Natural killer cell (primary cell): ENCODE data around the gene PLLP. TPM values are rescaled to one million over a fixed set of nuclear protein-coding genes. Genes with fewer than 3 reads are reported as not detected.

ENCODE experiments used
- ATAC-seq, 3 donors: fragments of 150-1000 bp in 2 of 3; fragments of 200-7000 bp in 1 of 3; cut with Tn5 transposase; 1 replicate in 1 of 3; 2 replicates in 2 of 3; pipeline ENCODE4 v1.10.0; 2021; ENCODE audit warnings: mild to moderate bottlenecking in 2 of 3, moderate library complexity in 2 of 3
- DNase-seq, 2 donors: peaks; one replicate each; pipeline versions ENCODE4 v3.0.0 to v3.0.0-alpha.2; 2013 to 2021; ENCODE audit warnings: mixed read lengths in 1 of 2
- H3K27ac ChIP-seq: one replicate; pipeline ENCODE4 v1.5.1; 2013; ENCODE audit warnings: mild to moderate bottlenecking, low read length
- H3K27me3 ChIP-seq: one replicate; pipeline ENCODE4 v1.6.1; 2013; ENCODE audit warnings: low read length; ENCODE audit not compliant: control insufficient read depth, insufficient read depth
- H3K36me3 ChIP-seq: one replicate; pipeline ENCODE4 v1.6.1; 2013; ENCODE audit warnings: low read length; ENCODE audit not compliant: control insufficient read depth, insufficient read depth
- H3K4me1 ChIP-seq: one replicate; pipeline ENCODE4 v1.6.1; 2013; ENCODE audit warnings: low read length; ENCODE audit not compliant: control insufficient read depth, insufficient read depth
- H3K4me3 ChIP-seq: one replicate; pipeline ENCODE4 v1.5.1; 2013; ENCODE audit warnings: low read length
- H3K9me3 ChIP-seq: one replicate; pipeline ENCODE4 v1.6.1; 2013; ENCODE audit warnings: low read length; ENCODE audit not compliant: control insufficient read depth, insufficient read depth
- H3K27ac Mint-ChIP-seq, 2 donors: one replicate each; pipeline ENCODE4 v1.8.0; 2022; ENCODE audit warnings: mild to moderate bottlenecking in 2 of 2, mixed read lengths in 2 of 2, moderate library complexity in 1 of 2
- H3K27me3 Mint-ChIP-seq, 2 donors: one replicate each; pipeline ENCODE4 v1.8.0; 2022; ENCODE audit warnings: low read depth in 2 of 2, mixed read lengths in 2 of 2
- H3K36me3 Mint-ChIP-seq: one replicate; pipeline ENCODE4 v1.8.0; 2022; ENCODE audit warnings: mixed read lengths
- H3K4me1 Mint-ChIP-seq, 2 donors: one replicate each; pipeline ENCODE4 v1.8.0; 2022; ENCODE audit warnings: mixed read lengths in 2 of 2
- H3K4me3 Mint-ChIP-seq: one replicate; pipeline ENCODE4 v1.8.0; 2022; ENCODE audit warnings: mild to moderate bottlenecking, moderate library complexity, mixed read lengths
- H3K9me3 Mint-ChIP-seq, 2 donors: one replicate each; pipeline ENCODE4 v1.8.0; 2022; ENCODE audit warnings: mixed read lengths in 2 of 2
- WGBS: methylation state at CpG from one replicate; pipeline ENCODE4 v1.1.7; 2013; ENCODE audit warnings: missing lambda C conversion rate; ENCODE audit not compliant: insufficient coverage; 5-methylcytosine and 5-hydroxymethylcytosine counted together
- intact Hi-C: fragments of 100-400 bp; cut with micrococcal nuclease; formaldehyde crosslinking; loops from one replicate; pipeline ENCODE4 v1.14.2; 2022
- total RNA-seq, 4 donors: library from RNA; stranded (reverse); fragments of 120-200 nt in 1 of 4; gene quantifications; one replicate each; pipeline versions ENCODE4 v1.2.3 to v1.2.4, GENCODE V29; 2013 to 2022
- TF ChIP-seq, protein P1 (sequence below): fragments of 200-600 bp; IDR thresholded peaks from one replicate; pipeline ENCODE4 v1.8.0; 2022; ENCODE audit warnings: antibody characterized with exemption

Gene PLLP
- total RNA-seq, 3 donors from 2014 or later (not counting 1 experiment from before 2014, with no cell fraction given), result not detected

DNA sequence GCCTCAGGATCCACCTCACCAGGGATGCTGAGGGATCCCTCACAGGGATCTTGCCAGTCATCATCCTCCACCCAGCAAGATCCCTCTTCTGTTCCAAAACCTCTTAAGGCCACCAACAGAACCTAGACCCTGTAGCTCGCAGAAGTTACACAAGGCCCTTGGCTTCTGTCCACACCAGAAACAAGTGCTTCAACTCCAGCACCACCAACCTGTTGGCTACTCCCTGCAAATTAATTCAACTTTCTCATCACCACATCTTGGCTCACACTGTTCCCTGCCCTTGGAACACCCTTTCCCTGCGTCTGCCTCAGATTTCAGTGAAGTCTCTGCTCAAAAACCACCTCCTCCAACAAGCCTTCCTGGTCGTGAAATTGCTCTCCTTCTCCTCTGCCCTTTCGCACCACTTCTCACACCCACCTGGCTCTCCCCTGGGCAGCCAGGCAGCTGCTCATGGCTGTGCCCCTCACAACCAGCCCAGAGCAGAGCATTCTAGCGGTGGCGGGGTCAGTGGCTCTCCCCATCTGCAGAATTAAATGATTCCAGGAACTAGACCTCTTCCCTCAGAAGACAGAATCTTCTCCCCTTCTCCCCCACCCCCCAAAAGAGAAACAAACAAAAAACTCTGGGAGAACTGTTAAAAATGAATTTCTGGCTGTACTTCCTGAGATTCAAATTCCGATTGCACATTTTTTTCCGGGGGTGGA, 1.8 kb downstream of the PLLP start:
- H3K4me1 Mint-ChIP-seq, result peaks cover 11 to 20% of the 10 kb centered on the region in 2 donors
- H3K4me1 ChIP-seq, result peaks cover 18% of the 10 kb centered on the region

DNA sequence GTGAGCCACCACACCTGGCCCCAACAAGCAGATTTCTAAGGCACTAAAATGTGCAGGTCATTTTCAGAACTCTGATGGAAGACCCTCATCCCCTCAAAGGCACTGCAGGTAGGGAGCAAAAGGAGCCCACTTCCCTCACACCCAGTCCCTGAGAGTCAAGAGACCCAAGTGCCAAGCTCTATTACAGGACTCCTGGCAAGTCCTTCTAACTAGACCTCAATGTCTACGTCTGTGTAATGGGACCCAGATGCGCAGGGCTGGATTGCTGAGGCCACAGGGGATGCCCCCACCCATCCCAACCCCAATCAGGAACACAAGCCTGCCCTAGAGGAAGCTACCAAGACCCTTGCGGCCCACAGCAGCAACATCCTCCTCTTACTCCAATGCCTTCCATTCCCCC, 2.7 kb downstream of the PLLP start:
- H3K27me3 ChIP-seq, result peaks cover 18% of the 10 kb centered on the region
- H3K36me3 ChIP-seq, result no peaks in the 10 kb centered on the region
- no peaks in the 10 kb centered on the region for H3K9me3 ChIP-seq
- TF ChIP-seq, protein P1, sequence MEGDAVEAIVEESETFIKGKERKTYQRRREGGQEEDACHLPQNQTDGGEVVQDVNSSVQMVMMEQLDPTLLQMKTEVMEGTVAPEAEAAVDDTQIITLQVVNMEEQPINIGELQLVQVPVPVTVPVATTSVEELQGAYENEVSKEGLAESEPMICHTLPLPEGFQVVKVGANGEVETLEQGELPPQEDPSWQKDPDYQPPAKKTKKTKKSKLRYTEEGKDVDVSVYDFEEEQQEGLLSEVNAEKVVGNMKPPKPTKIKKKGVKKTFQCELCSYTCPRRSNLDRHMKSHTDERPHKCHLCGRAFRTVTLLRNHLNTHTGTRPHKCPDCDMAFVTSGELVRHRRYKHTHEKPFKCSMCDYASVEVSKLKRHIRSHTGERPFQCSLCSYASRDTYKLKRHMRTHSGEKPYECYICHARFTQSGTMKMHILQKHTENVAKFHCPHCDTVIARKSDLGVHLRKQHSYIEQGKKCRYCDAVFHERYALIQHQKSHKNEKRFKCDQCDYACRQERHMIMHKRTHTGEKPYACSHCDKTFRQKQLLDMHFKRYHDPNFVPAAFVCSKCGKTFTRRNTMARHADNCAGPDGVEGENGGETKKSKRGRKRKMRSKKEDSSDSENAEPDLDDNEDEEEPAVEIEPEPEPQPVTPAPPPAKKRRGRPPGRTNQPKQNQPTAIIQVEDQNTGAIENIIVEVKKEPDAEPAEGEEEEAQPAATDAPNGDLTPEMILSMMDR, result no peak
- peaks cover 22% of the 10 kb centered on the region for H3K4me1 ChIP-seq
- no peak for ATAC-seq
- peaks cover 30 to 32% of the 10 kb centered on the region in 2 donors for H3K27me3 Mint-ChIP-seq
- H3K4me3 Mint-ChIP-seq, result no peak overlapping the region
- H3K27ac ChIP-seq, result no peak overlapping the region
- no peak overlapping the region for H3K4me3 ChIP-seq
- intact Hi-C loops, result no loop called here
- peaks cover 16 to 25% of the 10 kb centered on the region in 2 donors for H3K4me1 Mint-ChIP-seq
- H3K36me3 Mint-ChIP-seq, result no peaks in the 10 kb centered on the region
- no peak for DNase-seq
- WGBS, result 95% methylated on average over 3 of the region's 3 CpGs
- no peaks in the 10 kb centered on the region for H3K9me3 Mint-ChIP-seq
- H3K27ac Mint-ChIP-seq, result no peak overlapping the region

More for the DNA sequence above, 1.8 kb downstream of the PLLP start:
- no peak overlapping the region for H3K27ac Mint-ChIP-seq
- H3K27ac ChIP-seq, result no peak overlapping the region
- no peak for ATAC-seq
- intact Hi-C loops, result no loop called here
- H3K9me3 ChIP-seq, result no peaks in the 10 kb centered on the region
- WGBS, result 89% methylated on average over 8 of the region's 8 CpGs
- no peaks in the 10 kb centered on the region for H3K36me3 ChIP-seq
- peak overlapping the region; percentile 11 for H3K4me3 Mint-ChIP-seq
- TF ChIP-seq, protein P1, result no peak
- H3K36me3 Mint-ChIP-seq, result no peaks in the 10 kb centered on the region
- H3K9me3 Mint-ChIP-seq, result no peaks in the 10 kb centered on the region
- H3K27me3 ChIP-seq, result peaks cover 18% of the 10 kb centered on the region
- H3K27me3 Mint-ChIP-seq, result peaks cover 32 to 34% of the 10 kb centered on the region in 2 donors
- no peak for DNase-seq
- H3K4me3 ChIP-seq, result no peak overlapping the region

DNA sequence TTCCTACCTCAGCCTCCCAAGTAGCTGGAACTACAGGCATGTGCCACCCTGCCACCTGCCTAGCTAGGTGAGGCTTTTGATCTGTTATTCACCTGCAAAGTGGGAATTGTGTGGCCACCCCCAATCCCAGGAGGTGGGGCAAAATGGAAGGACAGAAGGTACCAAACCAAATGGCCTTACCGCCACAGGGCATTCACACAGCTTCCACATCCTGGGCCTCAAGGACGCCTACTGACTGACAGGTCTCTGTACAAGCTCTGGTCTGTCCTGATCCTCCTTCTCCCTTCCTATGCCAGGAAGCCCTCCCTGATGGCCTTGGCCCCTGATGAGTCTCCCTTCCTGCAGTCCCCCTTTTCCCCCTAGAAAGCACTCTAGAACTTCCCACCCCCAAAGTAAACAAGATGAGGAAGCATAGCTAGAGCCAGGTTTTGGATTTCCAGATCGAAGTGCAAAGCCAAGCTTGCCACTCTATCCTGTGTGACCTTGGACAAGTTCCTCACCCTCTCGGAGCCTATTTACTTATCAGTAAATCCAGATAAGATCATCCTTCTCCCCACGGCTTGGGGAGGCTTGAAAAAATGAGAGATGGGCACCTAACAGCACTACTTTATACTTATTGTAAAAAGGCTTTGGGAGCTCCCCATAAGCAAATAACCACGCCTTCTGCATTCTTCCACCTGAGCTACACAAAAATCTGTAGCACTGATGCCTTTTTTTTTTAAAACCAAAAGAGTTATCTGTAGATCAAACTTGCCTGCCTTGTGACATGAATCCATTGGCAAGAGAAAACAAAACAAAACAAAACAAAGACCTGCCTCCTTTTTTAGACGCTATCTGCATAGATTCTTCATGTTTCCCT, 4.5 kb downstream of the PLLP start:
- ATAC-seq (no peak), DNase-seq (peak in 1 of 2 donors; percentile 24)
- Histone ChIP-seq H3K36me3 (no peaks in the 10 kb centered on the region), H3K4me3 (no peak overlapping the region), H3K27ac (no peak overlapping the region), H3K9me3 (no peaks in the 10 kb centered on the region), H3K4me1 (peaks cover 24% of the 10 kb centered on the region), H3K27me3 (peaks cover 11% of the 10 kb centered on the region)
- intact Hi-C loops, result no loop called here
- TF ChIP-seq, protein P1, result no peak
- peaks cover 24 to 25% of the 10 kb centered on the region in 2 donors for H3K27me3 Mint-ChIP-seq
- no peaks in the 10 kb centered on the region for H3K36me3 Mint-ChIP-seq
- H3K9me3 Mint-ChIP-seq, result no peaks in the 10 kb centered on the region
- no peak overlapping the region for H3K27ac Mint-ChIP-seq
- WGBS, result 75% methylated on average over 7 of the region's 7 CpGs
- H3K4me1 Mint-ChIP-seq, result peaks cover 17 to 28% of the 10 kb centered on the region in 2 donors
- H3K4me3 Mint-ChIP-seq, result no peak overlapping the region
